CD4-positive, CD25-positive, alpha-beta regulatory T cell (primary cell): ENCODE results near the gene ADPRH. TPM values are rescaled to one million over a fixed set of nuclear protein-coding genes. Genes with fewer than 3 reads are reported as not detected.
A peak's percentile ranks its signal among the peaks of the same experiment; 100 is the strongest.

Experiments
- ATAC-seq, 2 donors: fragments of 150-1000 bp; cut with Tn5 transposase; one replicate each; pipeline ENCODE4 v1.10.0; 2021; ENCODE audit warnings: low read depth in 2 of 2, moderate number of reproducible peaks in 2 of 2, moderate library complexity in 1 of 2
- DNase-seq, 3 donors: peaks; one replicate each; pipeline versions ENCODE4 v3.0.0 to v3.0.0-alpha.2; 2012 to 2022; ENCODE audit warnings: mixed read lengths in 1 of 3
- H3K27ac ChIP-seq: one replicate; pipeline ENCODE4 v1.7.0; 2013; ENCODE audit warnings: mild to moderate bottlenecking, low read length; ENCODE audit not compliant: insufficient read depth, poor library complexity, severe bottlenecking
- H3K27me3 ChIP-seq: one replicate; pipeline ENCODE4 v1.7.0; 2013; ENCODE audit warnings: low read length; ENCODE audit not compliant: control insufficient read depth, insufficient read depth
- H3K36me3 ChIP-seq: one replicate; pipeline ENCODE4 v1.7.0; 2013; ENCODE audit warnings: mild to moderate bottlenecking, low read length, moderate library complexity; ENCODE audit not compliant: control insufficient read depth, insufficient read depth
- H3K4me1 ChIP-seq: 2 replicates; pipeline ENCODE4 v1.7.0; 2013; ENCODE audit warnings: mild to moderate bottlenecking, low read length; ENCODE audit not compliant: insufficient read depth, control insufficient read depth, poor library complexity, severe bottlenecking
- H3K4me3 ChIP-seq: one replicate; pipeline ENCODE4 v1.7.0; 2013; ENCODE audit warnings: low read depth, mild to moderate bottlenecking, low read length, moderate library complexity
- H3K9me3 ChIP-seq, 2 experiments: 1 replicate in 1 of 2; 2 replicates in 1 of 2; pipeline ENCODE4 v1.7.0; 2013; ENCODE audit warnings: low read length in 2 of 2, mild to moderate bottlenecking in 1 of 2, moderate library complexity in 1 of 2; ENCODE audit not compliant: control insufficient read depth in 2 of 2
- H3K27ac Mint-ChIP-seq, 3 donors: one replicate each; pipeline ENCODE4 v1.8.0; 2020 to 2022; ENCODE audit warnings: mild to moderate bottlenecking in 3 of 3, mixed read lengths in 3 of 3, moderate library complexity in 2 of 3
- H3K27me3 Mint-ChIP-seq: one replicate; pipeline ENCODE4 v1.8.0; 2022; ENCODE audit warnings: mild to moderate bottlenecking, mixed read lengths
- H3K36me3 Mint-ChIP-seq: one replicate; pipeline ENCODE4 v1.8.0; 2020; ENCODE audit warnings: mixed read lengths
- H3K4me1 Mint-ChIP-seq, 4 donors: one replicate each; pipeline ENCODE4 v1.8.0; 2020 to 2022; ENCODE audit warnings: mixed read lengths in 4 of 4, mild to moderate bottlenecking in 1 of 4
- H3K4me3 Mint-ChIP-seq, 4 donors: one replicate each; pipeline ENCODE4 v1.8.0; 2020 to 2022; ENCODE audit warnings: mild to moderate bottlenecking in 4 of 4, mixed read lengths in 4 of 4, moderate library complexity in 3 of 4
- H3K9me3 Mint-ChIP-seq, 7 donors: one replicate each; pipeline ENCODE4 v1.8.0; 2020 to 2022; ENCODE audit warnings: mixed read lengths in 7 of 7, mild to moderate bottlenecking in 3 of 7, moderate library complexity in 2 of 7
- polyA plus RNA-seq, 4 donors: library from polyadenylated mRNA; unstranded; fragments of 300-500 nt; fragmentation: Illumina TruSeq; gene quantifications; one replicate each; pipeline ENCODE4 v1.2.3, GENCODE V29; 2021
- total RNA-seq: library from RNA; stranded (reverse); gene quantifications from one replicate; pipeline ENCODE4 v1.2.3, GENCODE V29; 2022

ADPRH gene
- total and polyA plus RNA-seq, 5 donors from 2014 or later, result 6.2 to 17.2 (median 12.1) TPM

GRCh38 chr3:119625451-119626153 is 46.3 kb downstream of the ADPRH start:
- Mint-ChIP-seq H3K4me1 (peaks cover 11 to 37% (median 24%) of the 10 kb centered on the region in 4 donors), H3K27ac (peak overlapping the region; percentile 2 to 73 (median 13)), H3K36me3 (no peaks in the 10 kb centered on the region), H3K27me3 (no peaks in the 10 kb centered on the region), H3K4me3 (no peak overlapping the region), H3K9me3 (no peaks in the 10 kb centered on the region)
- Histone ChIP-seq H3K27me3 (no peaks in the 10 kb centered on the region), H3K4me1 (peaks cover 26% of the 10 kb centered on the region), H3K9me3 (no peaks in the 10 kb centered on the region), H3K4me3 (no peak overlapping the region), H3K27ac (no peak overlapping the region), H3K36me3 (no peaks in the 10 kb centered on the region)
- no peak for DNase-seq
- no peak for ATAC-seq

GRCh38 chr3:119626196-119626595 is 46.9 kb downstream of the ADPRH start:
- Mint-ChIP-seq H3K36me3 (no peaks in the 10 kb centered on the region), H3K4me3 (no peak overlapping the region), H3K9me3 (no peaks in the 10 kb centered on the region), H3K27ac (peak overlapping the region; percentile 13 to 73 (median 48)), H3K4me1 (peaks cover 11 to 37% (median 26%) of the 10 kb centered on the region in 4 donors), H3K27me3 (no peaks in the 10 kb centered on the region)
- Histone ChIP-seq H3K4me3 (no peak overlapping the region), H3K27ac (no peak overlapping the region), H3K36me3 (no peaks in the 10 kb centered on the region), H3K4me1 (peaks cover 26% of the 10 kb centered on the region), H3K9me3 (no peaks in the 10 kb centered on the region), H3K27me3 (no peaks in the 10 kb centered on the region)
- ATAC-seq (no peak), DNase-seq (no peak)

GRCh38 chr3:119627461-119627860 is 48.2 kb downstream of the ADPRH start:
- ATAC-seq (peak; percentile 68), DNase-seq (peak in 1 of 3 donors; percentile 59)
- Histone ChIP-seq H3K27me3 (no peaks in the 10 kb centered on the region), H3K36me3 (no peaks in the 10 kb centered on the region), H3K4me3 (peak overlapping the region; percentile 57), H3K9me3 (no peaks in the 10 kb centered on the region), H3K4me1 (peaks cover 26% of the 10 kb centered on the region), H3K27ac (peak overlapping the region; percentile 48)
- no peaks in the 10 kb centered on the region for H3K27me3 Mint-ChIP-seq
- peak overlapping the region in 3 of 4 donors; percentile 17 to 76 (median 67) for H3K4me3 Mint-ChIP-seq
- H3K27ac Mint-ChIP-seq, result peak overlapping the region; percentile 2 to 62 (median 56)
- H3K36me3 Mint-ChIP-seq, result no peaks in the 10 kb centered on the region
- no peaks in the 10 kb centered on the region for H3K9me3 Mint-ChIP-seq
- peaks cover 11 to 37% (median 26%) of the 10 kb centered on the region in 4 donors for H3K4me1 Mint-ChIP-seq

- DNase-seq (peak in 1 of 3 donors; percentile 59), ATAC-seq (peak; percentile 42)
- H3K27me3 Mint-ChIP-seq, result no peaks in the 10 kb centered on the region
- Histone ChIP-seq H3K36me3 (no peaks in the 10 kb centered on the region), H3K27me3 (no peaks in the 10 kb centered on the region), H3K27ac (peak overlapping the region; percentile 48), H3K9me3 (no peaks in the 10 kb centered on the region), H3K4me3 (peak overlapping the region; percentile 57), H3K4me1 (peaks cover 26% of the 10 kb centered on the region)
- peak overlapping the region in 2 of 3 donors; percentile 56 to 63 for H3K27ac Mint-ChIP-seq
- peaks cover 11 to 37% (median 26%) of the 10 kb centered on the region in 4 donors for H3K4me1 Mint-ChIP-seq
- no peaks in the 10 kb centered on the region for H3K9me3 Mint-ChIP-seq
- peak overlapping the region in 2 of 4 donors; percentile 13 to 17 for H3K4me3 Mint-ChIP-seq
- no peaks in the 10 kb centered on the region for H3K36me3 Mint-ChIP-seq
Measured at GRCh38 chr3:119628390-119628789, 49.1 kb downstream of the ADPRH start.

- no peaks in the 10 kb centered on the region for H3K27me3 Mint-ChIP-seq
- no peak for DNase-seq
- H3K36me3 Mint-ChIP-seq, result no peaks in the 10 kb centered on the region
- H3K4me3 Mint-ChIP-seq, result peak overlapping the region in 2 of 4 donors; percentile 17 to 32
- Histone ChIP-seq H3K4me1 (peaks cover 26% of the 10 kb centered on the region), H3K4me3 (peak overlapping the region; percentile 57), H3K36me3 (no peaks in the 10 kb centered on the region), H3K27me3 (no peaks in the 10 kb centered on the region), H3K9me3 (no peaks in the 10 kb centered on the region), H3K27ac (no peak overlapping the region)
- ATAC-seq, result peak in 1 of 2 donors; percentile 22
- H3K27ac Mint-ChIP-seq, result peak overlapping the region in 1 of 3 donors; percentile 63
- H3K4me1 Mint-ChIP-seq, result peaks cover 11 to 37% (median 26%) of the 10 kb centered on the region in 4 donors
- no peaks in the 10 kb centered on the region for H3K9me3 Mint-ChIP-seq
Measured at GRCh38 chr3:119628816-119629445, 49.6 kb downstream of the ADPRH start.

GRCh38 chr3:119630128-119630879 is 51.0 kb downstream of the ADPRH start:
- Mint-ChIP-seq H3K36me3 (no peaks in the 10 kb centered on the region), H3K9me3 (no peaks in the 10 kb centered on the region), H3K4me1 (peaks cover 11 to 37% (median 26%) of the 10 kb centered on the region in 4 donors), H3K4me3 (no peak overlapping the region), H3K27me3 (no peaks in the 10 kb centered on the region), H3K27ac (no peak overlapping the region)
- Histone ChIP-seq H3K4me3 (no peak overlapping the region), H3K27me3 (no peaks in the 10 kb centered on the region), H3K9me3 (no peaks in the 10 kb centered on the region), H3K27ac (no peak overlapping the region), H3K4me1 (peaks cover 26% of the 10 kb centered on the region), H3K36me3 (no peaks in the 10 kb centered on the region)
- DNase-seq, result no peak
- ATAC-seq, result no peak

GRCh38 chr3:119630880-119631329 is 51.6 kb downstream of the ADPRH start:
- Mint-ChIP-seq H3K4me3 (peak overlapping the region in 1 of 4 donors; percentile 17), H3K27me3 (no peaks in the 10 kb centered on the region), H3K9me3 (no peaks in the 10 kb centered on the region), H3K27ac (no peak overlapping the region), H3K36me3 (no peaks in the 10 kb centered on the region), H3K4me1 (peaks cover 11 to 33% (median 25%) of the 10 kb centered on the region in 4 donors)
- peaks cover 26% of the 10 kb centered on the region for H3K4me1 ChIP-seq
- DNase-seq (no peak), ATAC-seq (no peak)
- H3K9me3 ChIP-seq, result no peaks in the 10 kb centered on the region
- no peaks in the 10 kb centered on the region for H3K36me3 ChIP-seq
- H3K4me3 ChIP-seq, result no peak overlapping the region
- no peaks in the 10 kb centered on the region for H3K27me3 ChIP-seq
- no peak overlapping the region for H3K27ac ChIP-seq
